Measurements from ENCODE around the gene AS3MT.

DNA sequence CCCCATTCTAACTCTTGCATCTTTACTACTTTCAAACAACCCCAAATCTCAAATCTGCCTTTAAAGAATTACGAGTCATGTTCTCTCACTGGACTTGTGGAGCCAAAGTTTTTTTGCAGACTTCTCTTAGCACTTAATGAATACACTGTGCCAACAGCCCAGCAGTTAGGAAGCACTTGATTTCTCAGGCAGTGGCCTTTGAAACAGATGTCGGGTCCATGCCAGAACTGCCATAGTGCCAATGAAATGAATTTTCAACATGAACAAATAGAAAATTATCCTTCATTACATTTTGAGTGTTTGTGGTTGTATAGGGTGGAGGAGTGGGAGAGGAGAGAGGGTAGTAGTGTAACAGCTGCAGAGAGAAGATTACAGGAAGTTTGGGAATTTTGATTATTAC, 9.4 kb upstream of the AS3MT start:
- TF ChIP-seq, protein P1, sequence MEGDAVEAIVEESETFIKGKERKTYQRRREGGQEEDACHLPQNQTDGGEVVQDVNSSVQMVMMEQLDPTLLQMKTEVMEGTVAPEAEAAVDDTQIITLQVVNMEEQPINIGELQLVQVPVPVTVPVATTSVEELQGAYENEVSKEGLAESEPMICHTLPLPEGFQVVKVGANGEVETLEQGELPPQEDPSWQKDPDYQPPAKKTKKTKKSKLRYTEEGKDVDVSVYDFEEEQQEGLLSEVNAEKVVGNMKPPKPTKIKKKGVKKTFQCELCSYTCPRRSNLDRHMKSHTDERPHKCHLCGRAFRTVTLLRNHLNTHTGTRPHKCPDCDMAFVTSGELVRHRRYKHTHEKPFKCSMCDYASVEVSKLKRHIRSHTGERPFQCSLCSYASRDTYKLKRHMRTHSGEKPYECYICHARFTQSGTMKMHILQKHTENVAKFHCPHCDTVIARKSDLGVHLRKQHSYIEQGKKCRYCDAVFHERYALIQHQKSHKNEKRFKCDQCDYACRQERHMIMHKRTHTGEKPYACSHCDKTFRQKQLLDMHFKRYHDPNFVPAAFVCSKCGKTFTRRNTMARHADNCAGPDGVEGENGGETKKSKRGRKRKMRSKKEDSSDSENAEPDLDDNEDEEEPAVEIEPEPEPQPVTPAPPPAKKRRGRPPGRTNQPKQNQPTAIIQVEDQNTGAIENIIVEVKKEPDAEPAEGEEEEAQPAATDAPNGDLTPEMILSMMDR (conservative IDR thresholded peaks at IDR 0.05), result no peak
- TF ChIP-seq ZFX (IDR thresholded peaks at IDR 0.05), result no peak

Measured in C4-2B (cell line).